ENCODE results near the gene NSMF. TPM values are rescaled to one million over a fixed set of nuclear protein-coding genes. Genes with fewer than 3 reads are reported as not detected.
A peak's percentile ranks its signal among the peaks of the same experiment; 100 is the strongest.

NSMF gene
- total and polyA plus RNA-seq, 12 donors, result 5.3 to 29.3 (median 10.9) TPM

DNA sequence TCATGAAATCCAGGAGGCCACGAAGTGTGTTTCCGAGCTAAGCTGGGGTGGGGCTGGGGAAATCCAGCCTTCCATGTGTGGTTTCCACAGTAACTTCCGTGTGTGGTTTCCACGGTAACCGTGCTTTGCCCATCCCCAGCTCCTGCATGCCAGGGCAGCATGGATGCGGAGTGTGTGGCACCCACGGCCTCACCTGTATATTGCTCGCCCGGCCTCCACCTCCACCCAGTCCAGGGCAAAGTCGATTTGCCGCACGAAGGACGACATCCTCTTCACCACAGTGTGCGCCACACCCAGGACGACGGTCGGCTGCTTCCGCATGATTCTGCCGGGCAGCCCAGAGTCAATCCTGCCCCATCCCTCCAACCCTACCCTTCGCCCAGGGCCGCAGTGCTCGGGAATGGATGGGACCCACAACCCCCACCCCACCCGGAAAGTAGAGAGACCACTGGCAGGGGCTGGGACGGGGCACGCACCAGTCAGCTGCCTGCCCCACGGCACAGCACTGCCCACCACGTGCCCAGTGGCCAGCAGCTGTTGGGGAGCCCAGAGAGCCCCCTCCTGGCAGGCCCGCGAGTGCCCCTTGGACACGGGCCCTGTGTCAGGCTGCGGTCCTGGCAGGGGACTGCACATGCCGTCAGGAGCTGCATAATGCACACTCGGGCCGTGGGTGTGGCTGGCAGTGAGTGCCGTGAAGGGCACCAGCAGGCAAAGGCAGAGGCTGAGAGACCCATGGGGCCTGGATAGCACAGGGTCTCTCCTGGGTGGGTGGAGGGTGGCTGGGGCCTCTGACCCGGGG lies 39.0 kb upstream of the NSMF start:
- WGBS, 2 donors, result 88 to 91% methylated on average over 36 of the region's 36 CpGs
- no peaks in the 10 kb centered on the region for H3K27me3 ChIP-seq
- DNase-seq (no peak), ATAC-seq (no peak)
- no peaks in the 10 kb centered on the region for H3K9me3 ChIP-seq
- no peak for TF ChIP-seq CTCF (IDR thresholded peaks at IDR 0.05)
- no peak overlapping the region for H3K4me3 ChIP-seq
- H3K4me1 ChIP-seq, result peaks cover 0 to 10% (median 0%) of the 10 kb centered on the region in 9 donors
- intact Hi-C loops (cut with DNase I), result no loop called here
- H3K36me3 ChIP-seq, result peaks cover 0 to 38% (median 0%) of the 10 kb centered on the region in 9 donors
- no peak overlapping the region for H3K27ac ChIP-seq

DNA sequence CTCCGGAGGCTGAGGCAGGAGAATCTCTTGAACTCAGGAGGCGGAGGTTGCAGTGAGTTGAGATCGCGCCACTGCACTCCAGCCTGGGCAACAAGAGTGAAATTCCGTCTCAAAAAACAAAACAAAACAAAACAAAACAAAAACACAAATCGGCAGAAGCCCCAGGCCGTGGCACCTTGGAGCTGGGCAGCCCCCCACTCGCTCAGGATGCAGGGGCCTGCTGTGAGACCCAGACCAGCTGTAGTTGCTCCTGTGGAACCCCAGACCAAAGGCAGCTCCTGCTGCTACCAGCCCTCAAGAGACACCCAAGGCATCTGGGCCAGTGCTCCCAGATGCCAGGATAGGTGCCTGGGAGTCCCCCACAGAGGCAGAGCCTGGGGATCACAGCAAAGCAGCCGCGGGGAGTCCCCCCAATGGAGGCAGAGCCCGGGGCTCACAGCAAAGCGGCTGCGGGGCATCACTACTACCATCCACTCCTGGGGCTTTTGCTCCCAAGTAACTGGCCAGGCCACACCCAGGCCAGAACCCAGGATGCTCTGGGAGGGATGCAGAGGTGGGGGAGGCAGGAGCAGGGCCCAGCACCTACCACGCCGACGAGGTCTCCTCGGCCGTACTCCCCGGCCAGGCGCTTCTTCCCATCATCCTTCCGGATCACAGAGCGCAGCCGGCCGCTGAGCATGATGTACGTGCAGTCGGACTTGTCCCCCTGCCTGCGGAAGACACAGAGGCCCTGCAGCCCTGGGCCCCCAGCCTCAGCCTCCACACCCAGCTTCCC lies 37.7 kb upstream of the NSMF start:
- Histone ChIP-seq H3K9me3 (no peaks in the 10 kb centered on the region), H3K27ac (no peak overlapping the region), H3K36me3 (peaks cover 0 to 40% (median 0%) of the 10 kb centered on the region in 9 donors), H3K4me1 (peaks cover 0 to 10% (median 0%) of the 10 kb centered on the region in 9 donors), H3K27me3 (no peaks in the 10 kb centered on the region), H3K4me3 (no peak overlapping the region)
- WGBS, 2 donors, result 96% methylated on average over 27 of the region's 27 CpGs
- no peak for ATAC-seq
- intact Hi-C loops (cut with DNase I), result no loop called here
- no peak for DNase-seq
- no peak for TF ChIP-seq CTCF (IDR thresholded peaks at IDR 0.05)

GRCh38 chr9:137494550-137495351 lies 35.6 kb upstream of the NSMF start:
- no peak overlapping the region for H3K27ac ChIP-seq
- H3K9me3 ChIP-seq, result no peaks in the 10 kb centered on the region
- H3K36me3 ChIP-seq, result peaks cover 0 to 30% (median 0%) of the 10 kb centered on the region in 9 donors
- intact Hi-C loops (cut with DNase I), result no loop called here
- no peak overlapping the region for H3K4me3 ChIP-seq
- TF ChIP-seq CTCF (IDR thresholded peaks at IDR 0.05), result no peak
- H3K27me3 ChIP-seq, result no peaks in the 10 kb centered on the region
- whole genome bisulfite sequencing, 2 donors, result 95 to 96% methylated on average over 46 of the region's 46 CpGs
- ATAC-seq (peak; percentile 16 to 89 (median 33)), DNase-seq (no peak)
- H3K4me1 ChIP-seq, result peaks cover 0 to 10% (median 0%) of the 10 kb centered on the region in 9 donors

GRCh38 chr9:137494104-137494544 lies 35.0 kb upstream of the NSMF start:
- peak in 7 of 8 donors; percentile 29 to 78 (median 44) for ATAC-seq
- H3K36me3 ChIP-seq, result peaks cover 0 to 25% (median 0%) of the 10 kb centered on the region in 9 donors
- no peak for DNase-seq

More at GRCh38 chr9:137494104-137494544, 35.0 kb upstream of the NSMF start:
- Histone ChIP-seq H3K9me3 (no peaks in the 10 kb centered on the region), H3K27me3 (no peaks in the 10 kb centered on the region), H3K4me3 (no peak overlapping the region), H3K4me1 (peaks cover 0 to 10% (median 0%) of the 10 kb centered on the region in 9 donors), H3K27ac (no peak overlapping the region)
- intact Hi-C loops (cut with DNase I), result no loop called here
- TF ChIP-seq CTCF (IDR thresholded peaks at IDR 0.05), result no peak
- 58 to 72% methylated on average over 13 of the region's 13 CpGs for WGBS, 2 donors
